Keratinocyte (primary cell): ENCODE results near the gene GNLY. TPM values are rescaled to one million over a fixed set of nuclear protein-coding genes. Genes with fewer than 3 reads are reported as not detected.

Experiments used
- DNase-seq: peaks from one replicate; pipeline ENCODE4 v3.0.0-alpha.2; 2011; ENCODE audit warnings: low read depth, missing footprints, low spot score
- FAIRE-seq: peaks from 2 replicates; lab custom pipeline; 2011; peaks lifted over from hg19 to GRCh38; lab: Jason Lieb, UNC
- H2AFZ ChIP-seq: 2 replicates; pipeline ENCODE4 v1.6.0; 2012; ENCODE audit warnings: low read length, control low read depth, inconsistent platforms; ENCODE audit not compliant: control insufficient read depth
- H3K27ac ChIP-seq: 2 replicates; pipeline ENCODE4 v1.5.1; 2011; ENCODE audit warnings: low read length; ENCODE audit not compliant: control insufficient read depth, insufficient read depth
- H3K27me3 ChIP-seq: 3 replicates; pipeline ENCODE4 v1.6.0; 2011; ENCODE audit warnings: low read length; ENCODE audit not compliant: control insufficient read depth, insufficient read depth; ENCODE audit errors: extremely low read depth
- H3K36me3 ChIP-seq, 2 experiments: 2 replicates in 1 of 2; 3 replicates in 1 of 2; pipeline ENCODE4 v1.5.1; 2011; ENCODE audit warnings: low read length in 2 of 2, mild to moderate bottlenecking in 1 of 2; ENCODE audit not compliant: control insufficient read depth in 2 of 2, insufficient read depth in 2 of 2; ENCODE audit errors: extremely low read depth in 1 of 2
- H3K4me1 ChIP-seq: 3 replicates; pipeline ENCODE4 v1.5.1; 2011; ENCODE audit warnings: low read length; ENCODE audit not compliant: control insufficient read depth, insufficient read depth; ENCODE audit errors: extremely low read depth
- H3K4me2 ChIP-seq: 3 replicates; pipeline ENCODE4 v1.6.0; 2011; ENCODE audit warnings: low read depth, low read length; ENCODE audit not compliant: control insufficient read depth, insufficient read depth; ENCODE audit errors: extremely low read depth
- H3K4me3 ChIP-seq, 3 experiments: fragments of 200-600 bp in 1 of 3; sonication (generic) in 1 of 3; 2 replicates in 2 of 3; 3 replicates in 1 of 3; pipeline ENCODE4 v1.5.1; 2011 to 2016; ENCODE audit warnings: low read length in 3 of 3, mild to moderate bottlenecking in 3 of 3, control low read depth in 2 of 3, inconsistent platforms in 1 of 3, low read depth in 1 of 3, mixed read lengths in 1 of 3, mixed run types in 1 of 3, moderate library complexity in 1 of 3; ENCODE audit not compliant: control insufficient read depth in 2 of 3, insufficient read depth in 2 of 3; ENCODE audit errors: extremely low read depth in 1 of 3
- H3K79me2 ChIP-seq: 2 replicates; pipeline ENCODE4 v1.6.0; 2012; ENCODE audit warnings: low read length; ENCODE audit not compliant: control insufficient read depth, insufficient read depth
- H3K9ac ChIP-seq: 3 replicates; pipeline ENCODE4 v1.6.0; 2011; ENCODE audit warnings: low read length; ENCODE audit not compliant: control insufficient read depth, insufficient read depth; ENCODE audit errors: extremely low read depth
- H3K9me1 ChIP-seq: 3 replicates; pipeline ENCODE4 v1.6.0; 2011; ENCODE audit warnings: low read length; ENCODE audit not compliant: control insufficient read depth, insufficient read depth; ENCODE audit errors: extremely low read depth
- H3K9me3 ChIP-seq: 2 replicates; pipeline ENCODE4 v1.5.1; 2012; ENCODE audit warnings: low read depth, low read length; ENCODE audit not compliant: control insufficient read depth
- H4K20me1 ChIP-seq: 3 replicates; pipeline ENCODE4 v1.6.0; 2011; ENCODE audit warnings: low read length; ENCODE audit not compliant: control insufficient read depth, insufficient read depth; ENCODE audit errors: extremely low read depth
- CTCF ChIP-seq, 3 experiments: IDR thresholded peaks in 1 of 3; conservative IDR thresholded peaks in 1 of 3; optimal IDR thresholded peaks in 1 of 3; 2 replicates in 2 of 3; 3 replicates in 1 of 3; pipeline versions ENCODE3 to v1.5.1; 2011; ENCODE audit warnings: low read length in 3 of 3, mild to moderate bottlenecking in 3 of 3, moderate library complexity in 2 of 3, control low read depth in 1 of 3, inconsistent platforms in 1 of 3; ENCODE audit not compliant: insufficient read depth in 2 of 3; ENCODE audit errors: extremely low read depth in 1 of 3
- EZH2 ChIP-seq: IDR thresholded peaks from one replicate; pipeline ENCODE4 v1.6.1; 2012; ENCODE audit warnings: inconsistent platforms, mild to moderate bottlenecking, low read length, moderate library complexity
- dilution Hi-C: fragments of 300-500 bp; cut with MboI; formaldehyde crosslinking; loops from one replicate; pipeline ENCODE4 v1.7.0; 2020; ENCODE audit warnings: low sequenced_read_pairs; ENCODE audit not compliant: extremely low pct_ligation_motif_present
- polyA plus RNA-seq, 5 experiments: library from polyadenylated mRNA; depleted of rRNA in 3 of 5; stranded (reverse) in 3 of 5; stranded (forward) in 1 of 5; unstranded in 1 of 5; fragments of >200 nt; gene quantifications; 1 replicate in 1 of 5; 2 replicates in 3 of 5; 3 replicates in 1 of 5; pipeline versions ENCODE4 v1.2.1 to v1.2.3, GENCODE V29; 2011 to 2012; ENCODE audit warnings: missing spikeins in 2 of 5, low read depth in 1 of 5, low replicate concordance in 1 of 5

GNLY gene
- polyA plus RNA-seq, 1 donor (not counting 4 experiments of a cell fraction or from before 2014, with no cell fraction given), result not detected

- no peak overlapping the region for H3K4me3 ChIP-seq
- no peak overlapping the region for H3K4me2 ChIP-seq
- no peaks in the 10 kb centered on the region for H4K20me1 ChIP-seq
- no peaks in the 10 kb centered on the region for H3K79me2 ChIP-seq
- H3K36me3 ChIP-seq, result no peaks in the 10 kb centered on the region
- no peak overlapping the region for H2AFZ ChIP-seq
- no peak overlapping the region for H3K27ac ChIP-seq
- no peaks in the 10 kb centered on the region for H3K4me1 ChIP-seq
- H3K9me3 ChIP-seq, result no peaks in the 10 kb centered on the region
- DNase-seq (no peak), FAIRE-seq (no peak)
- dilution Hi-C loops, result no loop called here
- H3K27me3 ChIP-seq, result peaks cover 4% of the 10 kb centered on the region
- no peak overlapping the region for H3K9ac ChIP-seq
- TF ChIP-seq EZH2 (no peak), CTCF (optimal IDR thresholded peaks at IDR 0.05 in 1 of 3, IDR thresholded peaks at IDR 0.05 in 1 of 3, conservative IDR thresholded peaks at IDR 0.05 in 1 of 3; ENCODE audit: extremely low read depth in 1 of 3, insufficient read depth in 2 of 3, low read length in 3 of 3) (no peak)
- no peaks in the 10 kb centered on the region for H3K9me1 ChIP-seq
Observed at GRCh38 chr2:85674417-85674816, 19.7 kb upstream of the GNLY start.

GRCh38 chr2:85675427-85675826 lies 18.7 kb upstream of the GNLY start:
- Histone ChIP-seq H3K36me3 (no peaks in the 10 kb centered on the region), H3K4me2 (no peak overlapping the region), H3K9me1 (no peaks in the 10 kb centered on the region), H3K27ac (no peak overlapping the region), H3K79me2 (no peaks in the 10 kb centered on the region), H2AFZ (no peak overlapping the region), H3K27me3 (peaks cover 4% of the 10 kb centered on the region), H3K4me3 (no peak overlapping the region), H3K4me1 (no peaks in the 10 kb centered on the region), H4K20me1 (no peaks in the 10 kb centered on the region), H3K9me3 (no peaks in the 10 kb centered on the region), H3K9ac (no peak overlapping the region)
- FAIRE-seq, result no peak
- dilution Hi-C loops, result no loop called here
- DNase-seq, result no peak
- TF ChIP-seq CTCF (optimal IDR thresholded peaks at IDR 0.05 in 1 of 3, IDR thresholded peaks at IDR 0.05 in 1 of 3, conservative IDR thresholded peaks at IDR 0.05 in 1 of 3; ENCODE audit: extremely low read depth in 1 of 3, insufficient read depth in 2 of 3, low read length in 3 of 3), result no peak
